Esophagus muscularis mucosa (tissue), 4 donors: ENCODE results near the gene LTK. TPM values are rescaled to one million over a fixed set of nuclear protein-coding genes. Genes with fewer than 3 reads are reported as not detected.

Experiments used
- DNase-seq: peaks from one replicate; pipeline ENCODE4 v3.0.0-alpha.2; 2017; ENCODE audit errors: extremely low spot score
- H3K27ac ChIP-seq, 4 donors: fragments of 200-600 bp; sonication (generic); replicated peaks in 1 of 4; 1 replicate in 3 of 4; 2 replicates in 1 of 4; pipeline ENCODE4 v1.5.1; 2016 to 2019; ENCODE audit warnings: mild to moderate bottlenecking in 1 of 4
- H3K27me3 ChIP-seq, 4 donors: fragments of 200-600 bp; sonication (generic); one replicate each; pipeline versions ENCODE4 v1.5.1 to v1.6.0; 2016 to 2019
- H3K36me3 ChIP-seq, 4 donors: fragments of 200-600 bp; sonication (generic); one replicate each; pipeline ENCODE4 v1.5.1; 2016 to 2019
- H3K4me1 ChIP-seq, 4 donors: fragments of 200-600 bp; sonication (generic); one replicate each; pipeline ENCODE4 v1.5.1; 2016 to 2019
- H3K4me3 ChIP-seq, 4 donors: fragments of 200-600 bp; sonication (generic); 1 replicate in 2 of 4; 2 replicates in 2 of 4; pipeline ENCODE4 v1.5.1; 2016 to 2019; ENCODE audit warnings: mild to moderate bottlenecking in 4 of 4, moderate library complexity in 1 of 4
- H3K9me3 ChIP-seq, 4 donors: fragments of 200-600 bp; sonication (generic); 1 replicate in 3 of 4; 2 replicates in 1 of 4; pipeline ENCODE4 v1.5.1; 2016 to 2019
- EP300 ChIP-seq: sonication (generic); formaldehyde crosslinking; IDR thresholded peaks from one replicate; pipeline ENCODE4 v1.6.1; 2017; ENCODE audit warnings: antibody characterized with exemption
- POLR2A ChIP-seq: fragments of 450-650 bp; IDR thresholded peaks from one replicate; pipeline ENCODE4 v1.6.1; 2017; ENCODE audit warnings: antibody characterized with exemption, moderate library complexity, mild to moderate bottlenecking, low read depth
- POLR2AphosphoS5 ChIP-seq, 2 donors: sonication (generic); formaldehyde crosslinking; IDR thresholded peaks; one replicate each; pipeline ENCODE4 v1.6.1; 2017; ENCODE audit warnings: antibody characterized with exemption in 2 of 2
- WGBS: methylation state at CpG from one replicate; pipeline ENCODE4 v1.1.5; 2018; 5-methylcytosine and 5-hydroxymethylcytosine counted together
- intact Hi-C: fragments of 100-400 bp; cut with DNase I; formaldehyde crosslinking; loops from one replicate; pipeline ENCODE4 v1.15.1; 2023
- total RNA-seq, 4 donors: library from RNA; depleted of rRNA; stranded (reverse); fragments of >200 nt; gene quantifications; one replicate each; pipeline versions ENCODE4 v1.1.0 to v1.2.1, GENCODE V29; 2016
- TF ChIP-seq, protein P1 (sequence below), 3 experiments: fragments of 200-600 bp in 2 of 3; fragments of 450-650 bp in 1 of 3; sonication (generic) in 2 of 3; IDR thresholded peaks; one replicate each; pipeline ENCODE4 v1.5.1; 2017 to 2019; ENCODE audit warnings: antibody characterized with exemption in 3 of 3, mild to moderate bottlenecking in 2 of 3, moderate library complexity in 1 of 3

LTK gene
- total RNA-seq, 4 donors from 2014 or later = 0.33 to 2.4 (median 0.69) TPM; not detected in 1

DNA sequence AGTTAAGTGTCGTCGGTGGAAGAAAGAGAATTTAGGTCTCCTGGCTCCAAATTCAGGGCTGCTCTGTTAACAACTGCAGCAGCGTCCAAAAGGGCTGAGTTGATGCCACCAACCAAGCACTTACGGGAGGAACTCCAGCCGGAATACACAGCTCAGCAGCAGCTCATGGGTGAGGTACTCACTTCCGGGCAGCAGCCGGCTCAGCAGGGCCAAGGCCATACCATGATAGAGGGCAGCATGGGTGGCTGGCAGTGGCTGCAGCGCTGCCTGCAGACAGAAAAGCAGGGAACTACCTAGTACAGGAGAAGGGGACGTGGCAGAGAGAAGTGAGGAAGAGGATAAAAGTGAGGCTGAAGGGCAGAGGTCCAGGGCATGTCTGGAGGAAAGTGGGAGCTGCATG lies 8.0 kb upstream of the LTK start:
- H3K27me3 ChIP-seq = no peaks in the 10 kb centered on the region
- no peak overlapping the region for H3K27ac ChIP-seq
- no peak overlapping the region for H3K4me3 ChIP-seq
- H3K36me3 ChIP-seq = peaks cover 4 to 86% (median 64%) of the 10 kb centered on the region in 4 donors
- 89% methylated on average over 9 of the region's 9 CpGs for WGBS
- intact Hi-C loops = no loop called here
- TF ChIP-seq, protein P1, sequence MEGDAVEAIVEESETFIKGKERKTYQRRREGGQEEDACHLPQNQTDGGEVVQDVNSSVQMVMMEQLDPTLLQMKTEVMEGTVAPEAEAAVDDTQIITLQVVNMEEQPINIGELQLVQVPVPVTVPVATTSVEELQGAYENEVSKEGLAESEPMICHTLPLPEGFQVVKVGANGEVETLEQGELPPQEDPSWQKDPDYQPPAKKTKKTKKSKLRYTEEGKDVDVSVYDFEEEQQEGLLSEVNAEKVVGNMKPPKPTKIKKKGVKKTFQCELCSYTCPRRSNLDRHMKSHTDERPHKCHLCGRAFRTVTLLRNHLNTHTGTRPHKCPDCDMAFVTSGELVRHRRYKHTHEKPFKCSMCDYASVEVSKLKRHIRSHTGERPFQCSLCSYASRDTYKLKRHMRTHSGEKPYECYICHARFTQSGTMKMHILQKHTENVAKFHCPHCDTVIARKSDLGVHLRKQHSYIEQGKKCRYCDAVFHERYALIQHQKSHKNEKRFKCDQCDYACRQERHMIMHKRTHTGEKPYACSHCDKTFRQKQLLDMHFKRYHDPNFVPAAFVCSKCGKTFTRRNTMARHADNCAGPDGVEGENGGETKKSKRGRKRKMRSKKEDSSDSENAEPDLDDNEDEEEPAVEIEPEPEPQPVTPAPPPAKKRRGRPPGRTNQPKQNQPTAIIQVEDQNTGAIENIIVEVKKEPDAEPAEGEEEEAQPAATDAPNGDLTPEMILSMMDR (IDR thresholded peaks at IDR 0.05) = no peak
- TF ChIP-seq POLR2A (no peak), POLR2AphosphoS5 (IDR thresholded peaks at IDR 0.05) (no peak), EP300 (no peak)
- no peaks in the 10 kb centered on the region for H3K4me1 ChIP-seq
- H3K9me3 ChIP-seq = no peaks in the 10 kb centered on the region
- DNase-seq = no peak

DNA sequence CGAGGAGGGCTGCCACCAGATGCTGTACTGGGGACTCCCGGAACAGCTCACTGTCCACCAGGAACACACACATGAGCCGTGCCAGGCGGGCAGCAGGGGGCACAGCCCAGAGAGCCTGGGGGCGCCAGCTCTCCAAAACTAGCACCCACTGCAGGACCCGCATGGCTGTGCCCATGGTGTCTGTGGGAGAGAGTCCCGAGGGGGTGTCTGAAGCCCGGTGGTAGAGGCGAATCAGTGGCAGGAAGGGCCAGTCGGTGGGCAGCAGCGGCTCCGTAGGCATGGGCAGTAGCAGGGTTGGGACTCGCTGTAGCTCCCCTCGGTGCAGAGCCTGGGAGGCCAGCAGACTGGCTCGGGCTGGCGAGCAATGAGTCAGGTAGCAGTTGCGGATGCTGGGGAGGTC lies 7.0 kb upstream of the LTK start:
- intact Hi-C loops = no loop called here
- Histone ChIP-seq H3K4me3 (no peak overlapping the region), H3K36me3 (peaks cover 0 to 80% (median 55%) of the 10 kb centered on the region in 4 donors), H3K4me1 (no peaks in the 10 kb centered on the region), H3K27ac (no peak overlapping the region), H3K9me3 (no peaks in the 10 kb centered on the region), H3K27me3 (no peaks in the 10 kb centered on the region)
- DNase-seq = no peak
- 94% methylated on average over 17 of the region's 17 CpGs for WGBS
- TF ChIP-seq POLR2A = no peak
- no peak for TF ChIP-seq EP300
- TF ChIP-seq POLR2AphosphoS5 (IDR thresholded peaks at IDR 0.05) = no peak
- TF ChIP-seq, protein P1 (IDR thresholded peaks at IDR 0.05) = no peak

DNA sequence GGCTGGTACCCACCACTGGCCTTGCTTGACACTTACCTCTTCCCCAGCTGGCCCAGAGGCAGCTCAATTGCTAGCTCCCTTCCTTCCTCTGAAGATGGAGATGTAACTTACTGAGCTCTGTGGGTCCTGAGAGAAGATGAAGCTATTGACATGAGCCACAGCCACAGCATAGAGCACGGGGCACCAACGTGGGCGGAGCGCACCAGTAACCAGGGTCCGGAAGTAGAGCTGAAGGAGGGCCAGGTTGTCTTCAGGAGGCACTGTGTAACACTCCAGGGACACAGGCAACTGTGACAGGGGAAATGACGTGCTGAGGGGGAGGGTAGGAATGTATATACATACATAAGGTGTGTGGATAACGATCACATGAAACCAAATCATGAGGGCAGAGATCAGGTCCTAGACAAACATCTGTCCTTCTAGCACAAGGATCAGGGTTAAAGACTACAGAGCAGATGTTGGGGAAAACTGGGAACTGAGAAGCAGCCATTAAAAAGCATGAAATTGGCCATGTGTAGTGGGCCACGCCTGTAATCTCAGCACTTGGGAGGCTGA lies 4.3 kb upstream of the LTK start:
- Histone ChIP-seq H3K27me3 (peaks cover 0 to 12% (median 5%) of the 10 kb centered on the region in 4 donors), H3K9me3 (no peaks in the 10 kb centered on the region), H3K36me3 (peaks cover 0 to 54% (median 33%) of the 10 kb centered on the region in 4 donors), H3K4me3 (no peak overlapping the region), H3K27ac (no peak overlapping the region), H3K4me1 (peaks cover 10 to 13% (median 10%) of the 10 kb centered on the region in 4 donors)
- TF ChIP-seq, protein P1 (IDR thresholded peaks at IDR 0.05) = no peak
- TF ChIP-seq EP300 (no peak), POLR2A (no peak), POLR2AphosphoS5 (IDR thresholded peaks at IDR 0.05) (no peak)
- 93% methylated on average over 8 of the region's 8 CpGs for WGBS
- DNase-seq = no peak
- intact Hi-C loops = no loop called here

DNA sequence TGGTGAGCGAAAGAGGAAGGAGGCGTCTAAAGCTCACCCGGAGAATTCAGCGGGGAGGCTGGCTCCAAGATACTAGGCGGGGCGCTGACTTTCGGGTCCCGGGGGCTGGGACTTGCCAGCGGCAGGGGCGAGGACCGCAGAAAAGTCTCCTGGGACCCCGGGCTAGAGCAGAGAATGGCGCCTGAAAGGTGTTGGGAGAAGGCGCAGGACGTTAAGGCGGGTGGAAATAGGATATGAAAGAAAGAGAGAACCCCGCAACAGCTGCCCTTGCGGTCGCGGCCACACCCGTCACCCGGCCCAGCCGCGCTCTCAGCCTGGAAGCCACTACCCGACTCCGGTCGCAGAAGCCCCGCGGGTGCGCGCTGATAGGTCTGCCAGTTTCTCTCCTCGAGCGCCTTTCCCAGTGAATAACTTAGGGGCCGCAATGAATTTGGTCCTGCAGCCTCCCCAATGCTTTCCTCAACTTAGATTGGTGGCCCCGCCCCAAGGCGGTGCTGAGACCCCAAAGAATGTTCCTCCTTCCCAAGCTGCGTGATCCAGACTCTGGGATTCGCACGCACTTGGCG lies 604 bp downstream of the LTK start:
- TF ChIP-seq, protein P1 (IDR thresholded peaks at IDR 0.05) = no peak
- no peak for TF ChIP-seq EP300
- TF ChIP-seq POLR2AphosphoS5 (IDR thresholded peaks at IDR 0.05) = no peak
- TF ChIP-seq POLR2A = no peak
- Histone ChIP-seq H3K4me3 (peak overlapping the region; percentile 40 to 52 (median 46)), H3K9me3 (no peaks in the 10 kb centered on the region), H3K27me3 (peaks cover 3 to 42% (median 27%) of the 10 kb centered on the region in 4 donors), H3K4me1 (peaks cover 28 to 33% (median 29%) of the 10 kb centered on the region in 4 donors), H3K27ac (no peak overlapping the region), H3K36me3 (peaks cover 0 to 17% (median 9%) of the 10 kb centered on the region in 4 donors)
- no peak for DNase-seq
- WGBS = 2% methylated on average over 23 of the region's 40 CpGs
- intact Hi-C loops = no loop called here
